SU-DHL-6 (cell line): ENCODE data around the gene NLGN1.

ENCODE experiments used
- EZH2phosphoT487 ChIP-seq: fragments of 200-600 bp; sonication (generic), shearing (Covaris generic); conservative IDR thresholded peaks from 2 replicates; pipeline ENCODE4 v1.6.1; 2018; ENCODE audit warnings: mild to moderate bottlenecking, antibody characterized with exemption, low read length, moderate library complexity, mixed read lengths
- TF ChIP-seq, protein P1 (sequence below): fragments of 200-600 bp; sonication (generic); IDR thresholded peaks from one replicate; pipeline ENCODE4 v1.5.1; 2017; ENCODE audit warnings: antibody characterized with exemption, mild to moderate bottlenecking, low read length, moderate library complexity; ENCODE audit not compliant: insufficient read depth, poor library complexity, severe bottlenecking

DNA sequence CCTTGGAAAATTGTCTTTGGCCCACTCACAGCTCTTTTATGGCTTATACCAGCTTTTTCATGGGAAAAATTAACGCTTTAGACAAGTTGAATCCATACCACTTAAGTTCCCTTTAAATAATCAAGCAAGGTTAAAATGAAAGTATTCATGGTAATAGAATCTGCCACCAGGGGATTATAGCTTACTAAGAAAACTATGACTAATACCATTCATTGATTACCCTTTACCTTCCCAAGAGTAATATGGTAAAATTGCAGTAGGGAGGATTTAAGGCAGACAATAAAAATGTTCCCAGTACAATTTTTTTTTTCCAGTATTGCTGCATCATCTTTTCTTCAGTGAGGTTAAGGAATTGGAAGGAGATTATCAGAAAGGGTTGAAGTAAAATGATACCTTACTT, 820.5 kb downstream of the NLGN1 start:
- TF ChIP-seq, protein P1, sequence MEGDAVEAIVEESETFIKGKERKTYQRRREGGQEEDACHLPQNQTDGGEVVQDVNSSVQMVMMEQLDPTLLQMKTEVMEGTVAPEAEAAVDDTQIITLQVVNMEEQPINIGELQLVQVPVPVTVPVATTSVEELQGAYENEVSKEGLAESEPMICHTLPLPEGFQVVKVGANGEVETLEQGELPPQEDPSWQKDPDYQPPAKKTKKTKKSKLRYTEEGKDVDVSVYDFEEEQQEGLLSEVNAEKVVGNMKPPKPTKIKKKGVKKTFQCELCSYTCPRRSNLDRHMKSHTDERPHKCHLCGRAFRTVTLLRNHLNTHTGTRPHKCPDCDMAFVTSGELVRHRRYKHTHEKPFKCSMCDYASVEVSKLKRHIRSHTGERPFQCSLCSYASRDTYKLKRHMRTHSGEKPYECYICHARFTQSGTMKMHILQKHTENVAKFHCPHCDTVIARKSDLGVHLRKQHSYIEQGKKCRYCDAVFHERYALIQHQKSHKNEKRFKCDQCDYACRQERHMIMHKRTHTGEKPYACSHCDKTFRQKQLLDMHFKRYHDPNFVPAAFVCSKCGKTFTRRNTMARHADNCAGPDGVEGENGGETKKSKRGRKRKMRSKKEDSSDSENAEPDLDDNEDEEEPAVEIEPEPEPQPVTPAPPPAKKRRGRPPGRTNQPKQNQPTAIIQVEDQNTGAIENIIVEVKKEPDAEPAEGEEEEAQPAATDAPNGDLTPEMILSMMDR: no peak
- TF ChIP-seq EZH2phosphoT487: no peak
